Hippocampal formation (tissue), 2 donors: Measurements from ENCODE around the gene VRK2.
A peak's percentile ranks its signal among the peaks of the same experiment; 100 is the strongest.

Source experiments
- DNase-seq, 2 donors: peaks; one replicate each; lab custom pipeline; 2025; lab: John Stamatoyannopoulos, UW

Gene VRK2

DNA sequence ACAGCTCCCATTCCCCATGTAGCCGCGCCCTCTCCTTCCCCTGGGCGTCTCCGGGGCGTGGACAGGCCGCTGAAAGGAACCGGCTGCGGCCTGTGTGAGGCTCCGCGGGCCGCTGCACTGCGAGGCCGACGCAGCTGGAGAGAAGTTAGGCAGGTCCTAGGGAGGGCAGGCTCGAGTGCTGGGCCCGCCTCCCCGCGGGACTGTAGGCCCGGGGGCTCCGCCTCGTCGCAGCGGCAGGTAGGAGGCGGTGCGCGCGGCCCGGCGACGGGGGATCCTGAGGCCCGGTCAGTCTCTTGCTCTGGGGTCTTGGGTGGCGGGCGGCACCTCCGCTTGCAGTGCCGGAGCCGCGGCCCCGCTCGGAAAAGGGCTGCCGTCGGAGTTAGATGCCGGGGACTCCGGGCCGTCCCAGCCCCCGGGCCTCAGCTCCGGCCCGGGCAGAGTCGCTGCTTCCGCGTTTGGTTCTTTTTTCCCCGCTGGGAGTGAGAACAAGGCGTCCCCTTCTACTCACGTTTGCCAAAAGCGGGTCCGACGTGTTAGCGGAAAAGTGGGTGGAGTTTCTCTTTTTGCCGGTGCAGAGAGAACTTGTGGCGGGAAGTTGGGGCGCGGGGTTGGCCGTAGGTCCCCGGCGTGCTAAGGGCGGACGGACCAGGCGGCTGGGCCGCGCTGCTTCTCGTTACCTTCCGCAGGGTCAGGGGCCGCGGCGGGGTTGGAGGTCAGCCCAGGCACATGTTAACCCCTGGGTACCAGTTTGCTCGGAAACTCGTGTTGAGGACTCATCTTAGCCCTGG is at the start of gene VRK2:
Gene VRK2 (plus strand): TSS at position 222 of the 788 bp plus-strand sequence. CDS start 2,026 bp downstream, outside the sequence.
- DNase-seq = peak; percentile 33 to 72

DNA sequence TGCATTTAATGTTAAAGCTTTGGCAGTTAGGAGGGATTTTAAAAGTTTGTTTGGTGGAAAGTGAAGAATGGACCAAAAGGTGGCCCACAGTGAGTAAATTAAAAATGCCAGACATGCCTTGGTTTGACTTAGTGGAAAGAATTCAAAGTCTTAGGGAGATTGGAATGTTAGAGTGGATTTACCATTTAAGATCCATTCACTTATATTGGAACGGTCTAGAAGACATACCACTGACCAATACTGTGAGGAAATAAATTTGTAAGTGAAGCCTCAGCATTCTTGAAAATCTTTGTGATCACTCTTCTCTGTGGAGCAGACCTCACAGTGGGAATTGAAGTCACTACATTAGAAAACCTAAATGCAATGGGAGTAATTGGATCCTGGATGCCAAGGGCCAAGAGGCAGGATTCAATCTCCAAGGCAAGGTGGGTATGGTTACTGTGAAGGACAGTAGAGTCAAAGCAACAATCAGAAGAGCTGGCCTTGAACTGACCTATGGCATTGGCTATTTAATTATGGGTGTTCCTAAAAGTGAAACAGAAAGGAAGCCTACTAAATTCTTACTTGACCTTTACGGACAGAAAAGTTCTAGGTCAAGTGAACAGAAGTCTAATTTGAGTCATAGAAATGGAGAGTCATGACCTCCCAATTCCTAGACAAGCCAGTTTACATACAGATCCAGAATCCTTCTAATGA is 40.2 kb upstream of the VRK2 start:
- DNase-seq = no peak

DNA sequence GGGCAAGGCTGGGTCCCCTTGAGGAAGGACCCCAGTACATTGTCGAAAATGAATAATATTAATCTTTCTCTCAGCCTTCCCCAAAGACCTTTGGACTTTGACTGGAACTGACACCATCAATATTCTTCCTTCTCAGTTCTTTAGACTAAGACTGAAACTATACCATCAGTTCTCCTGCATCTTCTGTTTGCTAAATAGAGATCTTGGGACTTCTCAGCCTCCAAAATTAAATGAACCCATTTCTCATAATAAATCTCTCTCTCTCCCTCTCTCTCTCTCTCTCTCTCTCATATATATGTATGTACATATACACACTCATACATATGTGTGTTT is 39.7 kb upstream of the VRK2 start:
- no peak for DNase-seq

DNA sequence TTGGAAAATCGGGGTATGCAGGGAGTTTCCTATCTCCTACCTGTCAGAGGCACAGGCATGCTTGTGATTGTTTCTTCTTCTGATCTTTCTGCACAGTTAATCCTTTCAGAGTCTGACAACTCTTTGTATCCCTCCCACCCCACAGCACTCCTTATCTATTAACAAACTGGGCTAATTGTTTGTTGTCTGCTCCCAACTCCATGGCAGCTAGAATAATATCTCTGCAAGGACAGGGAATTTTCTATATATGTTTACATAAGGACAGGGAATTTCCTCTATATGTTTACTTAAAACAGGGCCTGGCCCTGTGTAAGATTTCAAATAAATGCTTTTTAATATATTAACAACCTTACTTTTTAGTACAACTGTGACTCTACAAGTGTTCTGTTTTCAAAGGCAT is 36.0 kb upstream of the VRK2 start:
- no peak for DNase-seq

DNA sequence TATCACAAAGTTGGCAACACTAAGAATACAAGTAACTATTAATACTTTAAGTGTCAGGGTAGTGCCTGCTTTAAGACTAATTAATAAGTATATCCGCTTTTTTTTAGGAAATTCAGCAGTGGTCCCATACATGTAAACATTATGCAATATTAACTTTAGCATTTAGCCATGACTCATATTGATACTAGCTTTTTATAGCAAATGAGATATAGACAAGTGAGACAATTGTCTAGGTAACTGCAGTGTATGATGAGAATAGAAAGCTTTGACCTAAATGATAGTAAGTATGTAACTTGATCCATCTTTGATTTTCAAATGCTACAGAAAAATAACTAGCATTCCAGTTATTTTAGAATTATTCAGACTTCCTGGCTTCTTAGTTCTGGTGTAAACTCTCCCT is 27.4 kb upstream of the VRK2 start:
- no peak for DNase-seq

DNA sequence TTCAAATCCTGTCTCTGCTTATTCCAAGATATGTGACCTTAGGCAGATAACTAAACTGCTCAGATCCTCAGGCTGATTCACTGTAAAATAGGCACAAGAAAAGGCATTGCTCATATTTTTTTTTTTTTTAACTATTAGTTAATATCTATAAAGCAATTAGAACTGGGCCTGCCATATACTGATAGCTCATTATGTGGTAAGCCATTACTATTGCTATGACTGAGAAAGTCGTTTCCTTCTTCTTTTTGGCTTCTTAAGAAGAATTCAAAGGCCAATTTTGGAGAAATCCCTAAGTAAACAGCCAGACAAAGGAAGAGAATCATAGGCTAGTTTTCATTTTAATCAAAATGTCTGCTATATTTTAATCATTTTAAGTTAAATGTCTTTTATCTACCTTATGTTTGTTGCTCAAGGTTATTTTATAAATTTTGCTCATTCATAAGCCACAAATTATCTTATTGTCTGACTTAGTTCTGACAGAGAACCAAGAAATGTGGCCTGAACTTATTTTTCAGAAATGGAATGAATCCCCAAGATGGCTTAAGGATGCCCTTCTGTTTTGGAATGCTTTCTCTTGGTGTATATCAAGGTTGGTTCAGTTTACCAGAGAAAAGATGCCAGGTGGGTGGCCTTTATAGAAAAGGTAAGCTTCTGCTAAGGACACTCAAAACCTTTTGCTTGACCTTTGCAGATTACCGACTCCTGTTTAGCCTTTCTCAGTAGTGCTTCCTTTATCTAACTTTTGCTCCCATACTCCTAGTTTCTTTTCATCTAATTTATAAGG is 21.3 kb upstream of the VRK2 start:
- no peak for DNase-seq

DNA sequence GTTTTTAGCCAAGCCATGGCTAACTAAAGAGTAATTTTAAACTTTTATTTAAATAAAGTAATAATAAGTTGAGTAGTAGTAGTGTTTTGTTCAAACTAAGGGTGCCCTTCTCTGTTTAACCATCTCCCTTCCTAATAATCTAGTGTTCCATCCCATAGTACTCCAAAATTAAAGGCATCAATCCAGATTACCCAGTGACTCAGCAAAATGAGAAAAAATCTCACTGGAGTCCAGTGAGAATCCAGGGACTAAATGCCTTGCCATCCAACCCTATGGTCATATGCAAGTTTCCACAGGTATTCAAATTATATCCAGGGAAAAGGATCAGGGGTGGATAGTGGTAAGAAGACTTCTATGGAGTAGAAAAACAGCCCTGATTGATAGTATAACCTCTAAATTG is 19.6 kb upstream of the VRK2 start:
- DNase-seq = no peak

DNA sequence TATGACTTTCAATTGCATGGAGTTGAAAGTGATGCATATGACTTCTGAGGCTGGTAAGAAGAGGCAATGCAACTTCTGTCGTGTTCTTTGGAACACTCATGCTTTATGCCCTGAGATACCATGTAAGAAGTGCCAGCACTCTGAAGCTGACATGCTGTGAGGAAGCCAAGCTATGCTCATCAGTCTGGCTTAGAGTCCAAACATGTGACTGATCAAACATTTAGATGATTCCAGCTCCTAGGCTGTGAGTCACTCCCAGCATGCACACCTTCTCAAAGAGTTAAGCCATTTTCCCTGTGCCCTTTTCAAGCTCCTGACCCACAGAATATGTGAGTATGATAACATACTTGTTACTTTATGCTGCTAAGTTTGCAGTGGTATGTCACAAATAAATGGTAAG is 15.8 kb upstream of the VRK2 start:
- DNase-seq = no peak

DNA sequence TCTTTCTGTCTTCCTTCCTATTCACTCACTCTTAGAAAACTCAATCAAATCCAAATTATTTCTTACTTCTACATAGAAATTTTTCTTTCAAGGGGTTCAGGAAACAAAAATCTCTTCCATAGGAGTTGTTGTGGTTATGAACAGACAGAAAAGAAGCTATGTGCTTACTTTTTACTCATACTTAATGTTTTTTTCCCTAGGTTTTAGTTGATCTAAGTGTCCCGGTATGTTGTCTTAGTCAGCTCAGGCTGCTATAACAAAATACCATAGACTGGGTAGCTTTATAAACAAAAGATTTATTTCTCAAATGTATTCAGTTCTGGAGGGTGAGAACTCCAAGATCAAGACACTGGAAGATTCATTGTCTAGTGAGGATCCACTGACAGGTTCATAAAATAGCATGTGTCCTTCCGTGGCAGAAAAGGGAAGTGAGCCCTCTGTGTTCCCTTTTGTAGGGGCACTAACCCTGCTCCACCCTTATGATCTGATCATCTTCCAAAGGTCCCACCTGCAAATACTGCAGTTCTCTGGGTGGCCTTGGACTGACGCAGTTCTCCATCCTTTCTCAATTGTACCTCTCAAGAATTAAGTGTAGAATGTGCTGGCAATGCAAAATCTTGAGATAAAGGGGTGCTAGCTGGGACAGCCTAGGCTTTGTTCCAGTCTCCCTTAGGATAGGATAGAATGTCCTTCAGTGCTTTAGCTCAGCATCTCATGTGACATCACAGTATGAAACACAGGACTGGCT is 14.4 kb upstream of the VRK2 start:
- DNase-seq = no peak

DNA sequence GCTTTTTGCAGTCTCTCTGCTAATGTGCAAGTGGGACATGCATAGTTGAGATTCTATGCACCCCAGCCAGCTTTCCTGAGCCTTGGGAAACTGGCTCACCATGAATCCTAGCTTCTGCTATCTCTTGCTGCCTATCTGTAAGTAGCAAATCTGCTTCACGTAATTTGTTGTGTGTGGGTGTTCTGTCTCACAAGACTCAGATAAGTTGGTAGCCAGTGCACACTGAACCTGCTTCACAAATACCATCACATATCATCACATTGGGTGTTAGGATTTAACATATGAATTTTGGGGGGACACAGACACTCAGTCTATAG is 13.9 kb upstream of the VRK2 start:
- DNase-seq = no peak

DNA sequence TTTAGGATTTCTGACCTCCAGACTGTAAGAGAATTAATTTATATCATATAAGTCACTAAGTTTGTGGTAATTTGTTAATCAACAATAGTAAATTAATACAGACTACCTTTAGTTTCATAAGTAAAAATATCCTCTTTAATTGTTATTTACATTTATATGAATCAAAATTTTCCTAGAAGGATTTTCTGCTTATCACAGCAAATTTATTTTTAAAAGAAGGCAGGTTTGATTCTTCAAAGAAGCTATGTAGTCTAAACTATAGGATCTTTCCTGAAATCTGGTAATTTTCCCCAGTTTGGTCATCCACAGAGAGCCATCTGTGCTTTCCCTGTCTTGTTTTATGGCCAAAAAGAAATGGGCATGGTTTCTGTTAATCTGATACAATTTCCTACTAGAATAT is 13.1 kb upstream of the VRK2 start:
- no peak for DNase-seq

DNA sequence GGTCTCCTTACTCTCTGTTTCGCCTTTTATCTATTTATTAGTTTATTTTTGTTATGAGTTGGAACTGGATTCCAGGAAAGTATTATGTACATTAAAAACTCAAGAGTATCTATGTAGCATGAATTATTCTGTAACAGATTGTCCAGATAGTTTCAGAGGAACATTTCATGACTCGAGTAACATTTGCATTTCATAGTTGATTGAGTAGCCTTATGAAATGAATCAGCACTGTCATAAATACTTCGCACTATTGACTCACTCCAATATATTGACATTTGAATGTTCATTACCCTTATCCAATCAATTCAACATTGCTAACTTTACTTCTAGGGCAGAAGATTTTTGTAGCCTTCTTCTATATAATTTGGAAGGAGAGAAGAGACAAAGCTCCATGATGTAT is 11.3 kb upstream of the VRK2 start:
- DNase-seq = no peak

DNA sequence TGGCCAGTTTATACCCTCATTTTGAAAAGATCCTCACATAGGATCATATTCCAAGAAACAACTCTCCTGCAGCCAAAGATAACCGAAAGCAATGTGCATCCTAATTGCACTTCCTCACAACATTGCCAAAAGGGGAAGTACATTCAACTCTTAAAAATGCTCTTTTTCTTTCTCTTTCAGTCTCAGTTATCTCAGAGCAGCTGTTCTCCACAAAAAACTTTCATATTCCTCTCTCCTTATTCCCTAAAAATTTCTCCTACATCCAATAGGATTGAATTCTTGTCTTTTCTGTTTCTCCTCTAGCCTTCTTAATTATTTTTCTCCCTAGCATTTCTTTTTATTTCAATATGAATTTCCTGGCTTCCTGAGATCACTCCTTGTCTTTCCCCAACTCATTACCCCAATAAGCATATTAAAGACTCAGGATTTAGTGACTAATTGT is 7.4 kb upstream of the VRK2 start:
- no peak for DNase-seq

DNA sequence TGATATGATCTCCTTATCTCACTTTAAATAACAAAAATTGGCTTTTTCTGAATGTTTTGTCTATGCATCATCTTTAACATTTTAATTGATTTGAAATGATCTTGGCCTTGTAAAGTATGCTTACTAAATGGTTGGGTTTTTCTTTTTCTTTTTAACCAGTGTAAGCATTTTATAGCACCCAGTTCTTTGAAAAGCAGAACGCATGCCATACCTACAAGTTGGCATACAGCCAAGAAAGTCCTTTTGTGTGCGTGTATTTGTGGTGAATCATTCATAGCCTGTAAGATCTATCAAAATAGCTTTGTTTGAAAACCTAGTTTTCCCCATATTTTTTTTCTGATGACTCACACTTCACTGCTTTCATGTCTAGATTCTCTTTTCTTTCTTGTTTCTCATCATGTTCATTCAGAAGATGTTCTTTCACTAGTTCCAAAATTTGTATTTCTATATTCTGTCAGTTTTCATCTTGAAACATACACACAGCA is 4.1 kb upstream of the VRK2 start:
- no peak for DNase-seq

DNA sequence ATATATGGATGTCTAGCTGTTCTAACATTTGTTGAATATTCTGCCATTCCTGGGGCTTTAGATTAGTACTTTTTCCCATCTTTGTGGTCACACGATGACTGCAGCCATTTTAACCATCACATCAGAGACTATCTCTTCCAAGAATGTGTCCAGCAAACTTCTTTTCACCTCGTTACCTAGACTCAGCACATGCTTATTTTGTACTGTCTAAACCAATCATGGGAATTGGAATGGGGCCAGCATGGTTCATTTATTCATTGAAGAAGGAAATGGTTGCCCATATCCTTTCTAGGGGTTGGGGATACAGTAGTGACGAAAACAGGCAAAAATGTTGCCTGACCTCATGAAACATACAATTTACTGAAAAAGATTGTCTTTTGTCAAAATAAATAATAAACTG is 2.5 kb upstream of the VRK2 start:
- no peak for DNase-seq

DNA sequence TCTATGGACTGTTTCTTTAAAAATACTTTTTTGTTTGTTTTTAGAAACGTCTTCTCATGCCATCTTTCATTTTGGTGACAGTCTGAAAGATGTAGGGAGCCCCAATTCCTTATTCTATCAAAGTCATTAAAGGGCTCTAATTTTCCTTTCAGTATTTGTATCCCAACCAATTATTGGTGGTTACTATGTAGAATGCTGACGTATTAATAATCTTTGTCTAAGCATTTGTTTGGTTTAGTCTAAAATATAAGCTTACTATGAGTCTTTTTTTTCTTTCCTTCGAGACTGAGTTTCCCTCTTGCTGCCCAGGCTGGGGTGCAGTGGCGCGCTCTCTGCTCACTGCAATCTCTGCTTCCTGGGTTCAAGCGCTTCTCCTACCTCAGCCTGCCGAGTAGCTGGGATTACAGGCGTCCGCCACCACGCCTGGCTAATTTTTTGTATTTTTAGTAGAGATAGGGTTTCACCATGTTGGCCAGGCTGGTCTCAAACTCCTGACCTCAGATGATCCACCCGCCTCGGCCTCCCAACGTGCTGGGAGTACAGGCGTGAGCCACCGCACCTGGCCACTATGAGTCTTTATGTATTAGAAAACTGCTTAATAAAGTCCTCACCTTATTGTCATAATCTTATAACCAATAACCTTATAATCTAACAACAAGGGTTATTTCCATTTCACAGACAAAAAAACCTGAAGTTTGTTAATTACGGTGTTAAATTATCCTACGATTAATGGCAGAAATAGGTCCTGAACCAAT is 849 bp upstream of the VRK2 start:
- DNase-seq = no peak

DNA sequence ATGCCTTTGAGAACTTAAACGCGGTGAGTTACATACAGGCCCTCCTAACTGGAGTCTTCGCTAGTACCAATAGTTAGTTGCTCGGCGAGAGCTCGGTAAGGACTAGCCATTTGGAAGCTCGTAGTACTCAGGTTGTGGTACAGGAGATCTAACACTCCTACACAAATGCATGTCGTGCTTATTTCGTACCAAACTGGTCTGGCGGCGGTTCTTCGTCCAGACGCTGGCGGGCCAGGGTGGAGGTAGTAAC is 346 bp upstream of the VRK2 start:
- DNase-seq = no peak

DNA sequence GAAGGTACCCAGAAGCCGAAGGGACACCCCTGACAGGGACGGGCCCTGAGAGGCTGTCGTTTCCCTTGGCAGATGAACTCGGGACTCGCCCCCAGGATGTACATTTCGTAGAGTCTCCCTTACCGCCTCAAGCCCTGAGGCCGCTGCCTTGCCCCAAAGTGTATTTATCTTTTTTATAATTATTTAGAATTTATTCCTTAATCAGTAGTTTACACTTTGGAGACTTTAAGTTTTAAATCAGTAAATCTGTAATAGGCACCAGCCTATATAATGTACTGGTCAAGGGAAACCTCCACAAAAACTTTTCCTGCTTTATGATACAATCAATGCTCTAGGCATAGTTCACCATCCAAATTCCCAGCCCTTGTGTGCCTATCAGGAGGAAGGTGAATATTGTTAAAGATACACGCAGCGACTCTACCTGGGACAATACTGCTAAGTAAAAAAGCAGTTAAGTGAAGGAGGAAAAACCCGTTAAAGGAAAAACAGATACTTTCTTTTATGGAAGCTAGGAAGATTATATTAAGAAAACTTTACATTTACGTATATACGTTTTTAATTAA is 848 bp downstream of the VRK2 start:
- no peak for DNase-seq

DNA sequence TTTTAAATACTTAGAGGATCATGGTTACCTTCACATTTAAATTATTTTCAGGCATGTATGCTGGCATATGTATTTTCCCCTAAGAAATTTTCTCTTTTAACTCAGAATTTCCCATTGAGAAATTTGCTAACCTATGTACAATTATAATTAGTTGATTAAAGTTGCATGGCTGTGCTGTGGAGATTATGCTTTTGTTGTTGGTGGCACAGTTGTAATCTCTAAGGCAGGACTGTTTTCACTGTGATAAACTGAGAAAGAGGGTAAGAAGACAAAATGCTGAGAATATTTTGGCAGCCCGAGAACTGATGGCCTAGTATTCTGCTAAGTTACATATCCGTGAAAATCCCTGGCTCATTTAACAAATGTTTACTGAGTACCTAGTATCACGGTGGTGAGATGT is 1.4 kb downstream of the VRK2 start:
- no peak for DNase-seq

DNA sequence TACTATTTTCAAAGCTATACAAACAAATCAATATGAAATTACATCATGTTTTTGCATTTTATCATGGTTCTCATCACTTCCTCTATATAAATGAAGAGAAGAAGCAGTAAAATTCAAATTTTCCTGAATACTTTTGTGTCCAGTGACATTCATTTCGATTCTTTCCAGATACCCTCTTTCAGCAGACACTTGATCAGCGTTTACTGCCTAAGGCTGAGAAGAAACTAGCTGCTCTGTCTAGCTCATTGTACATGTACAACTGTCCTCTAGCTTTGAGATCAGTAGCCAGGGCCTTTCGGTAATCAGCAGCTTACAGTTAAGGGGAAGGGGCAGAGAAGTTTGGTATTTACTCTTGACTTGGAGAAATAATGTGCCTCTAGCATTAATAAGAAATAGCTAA is 4.8 kb downstream of the VRK2 start:
- no peak for DNase-seq

DNA sequence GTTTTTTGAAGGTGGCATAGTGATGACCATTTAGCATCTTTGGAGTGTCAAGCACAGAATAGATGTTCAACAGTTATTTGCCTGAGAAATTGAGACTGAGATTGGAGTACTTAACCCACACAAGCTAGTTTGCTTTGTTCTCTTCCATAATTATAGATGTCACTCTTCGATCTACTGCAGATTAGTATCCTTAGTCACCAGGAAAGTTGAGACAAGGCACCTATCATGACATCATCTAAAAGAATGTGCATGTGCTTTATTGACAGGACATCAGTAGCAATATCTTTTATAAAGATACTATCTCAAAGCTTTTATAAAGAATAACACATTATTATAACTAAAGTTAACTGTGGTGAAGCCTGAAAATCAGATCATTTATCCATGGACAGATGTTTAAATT is 6.4 kb downstream of the VRK2 start:
- no peak for DNase-seq

DNA sequence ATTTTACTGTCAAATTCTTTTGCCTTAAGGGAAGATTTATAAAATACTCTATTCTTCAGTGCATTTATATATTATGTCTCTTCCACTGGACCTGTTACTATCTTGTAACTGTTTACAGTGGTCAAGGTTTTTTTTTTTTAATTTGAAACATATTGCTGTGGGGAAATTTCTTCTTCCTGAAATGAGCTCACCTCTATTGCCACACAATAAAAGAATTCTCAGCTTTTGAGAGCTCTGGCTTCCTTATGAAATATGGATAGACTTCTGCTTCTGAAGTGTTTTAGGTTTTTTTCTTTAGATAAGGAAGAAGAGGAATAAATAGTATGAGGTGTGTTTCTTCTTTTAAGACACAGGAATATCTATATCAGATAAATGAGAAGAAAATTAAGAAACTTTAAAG is 7.7 kb downstream of the VRK2 start:
- no peak for DNase-seq
